ENCODE data around the gene TNFRSF21.
"Not testable (repeated sequence)": the region's sequence is repeated elsewhere in the genome, so short reads cannot be mapped to it uniquely, and the experiment has no call there.

TNFRSF21 gene

DNA sequence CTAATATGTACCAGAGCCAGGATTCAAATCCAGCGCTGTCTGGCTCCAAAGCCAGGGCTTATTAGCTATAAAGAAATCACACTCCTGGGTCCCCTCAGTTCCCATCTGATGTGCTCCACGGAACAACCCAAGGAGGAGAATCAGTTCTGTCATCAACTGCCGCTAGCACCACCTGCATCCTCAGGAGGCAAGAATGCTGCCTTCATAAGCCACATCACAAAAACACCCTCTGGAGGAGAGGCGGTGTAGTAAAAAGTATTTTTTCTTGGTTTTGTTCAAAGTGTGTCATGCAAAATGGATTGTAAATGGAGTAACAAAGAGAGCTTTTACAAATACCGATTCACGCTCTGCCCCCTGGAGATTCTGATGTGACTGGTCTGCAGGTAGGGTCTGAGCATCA, 57.1 kb downstream of the TNFRSF21 start:
- no peak for DNase-seq (ENCODE audit: low read depth in 2 of 2)

DNA sequence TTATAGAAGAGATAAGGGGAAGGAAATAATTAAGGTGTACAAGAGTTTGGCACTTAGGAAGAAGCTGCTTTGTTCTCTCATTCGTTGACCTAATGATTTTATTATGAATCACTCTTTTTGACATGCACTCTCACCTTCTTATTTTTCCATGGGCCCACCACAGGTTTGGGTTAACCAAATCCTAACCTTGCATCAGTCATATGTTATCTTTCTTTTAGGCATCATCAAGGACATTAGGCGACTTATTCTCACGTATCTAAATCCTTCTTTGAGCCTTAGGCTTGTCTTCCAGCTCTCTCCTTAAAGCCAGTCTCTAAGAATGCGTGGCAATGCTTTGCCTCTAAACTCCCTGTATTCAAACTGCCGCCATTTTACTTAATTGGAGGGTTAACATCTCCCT, 58.3 kb downstream of the TNFRSF21 start:
- no peak for DNase-seq (ENCODE audit: low read depth in 2 of 2)

DNA sequence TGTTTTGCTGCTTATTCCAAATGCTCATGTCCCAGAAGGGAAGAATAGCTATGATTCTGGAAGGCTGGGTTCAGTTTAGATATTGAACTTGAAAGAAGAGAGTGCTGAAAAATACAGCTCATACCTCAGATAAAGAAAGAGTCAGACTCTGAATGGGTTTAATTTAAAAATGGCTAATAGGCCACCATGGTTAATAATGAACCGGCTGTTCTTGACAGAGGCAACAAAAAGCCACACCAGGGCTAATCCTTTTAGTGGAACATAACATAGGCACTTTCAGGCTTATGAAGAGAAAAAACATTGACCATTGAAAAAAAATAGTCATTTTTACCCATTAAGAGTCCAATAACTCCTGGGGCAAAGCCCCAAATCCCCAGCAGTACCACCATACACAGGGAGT, 59.4 kb downstream of the TNFRSF21 start:
- DNase-seq (ENCODE audit: low read depth in 2 of 2) = no peak

DNA sequence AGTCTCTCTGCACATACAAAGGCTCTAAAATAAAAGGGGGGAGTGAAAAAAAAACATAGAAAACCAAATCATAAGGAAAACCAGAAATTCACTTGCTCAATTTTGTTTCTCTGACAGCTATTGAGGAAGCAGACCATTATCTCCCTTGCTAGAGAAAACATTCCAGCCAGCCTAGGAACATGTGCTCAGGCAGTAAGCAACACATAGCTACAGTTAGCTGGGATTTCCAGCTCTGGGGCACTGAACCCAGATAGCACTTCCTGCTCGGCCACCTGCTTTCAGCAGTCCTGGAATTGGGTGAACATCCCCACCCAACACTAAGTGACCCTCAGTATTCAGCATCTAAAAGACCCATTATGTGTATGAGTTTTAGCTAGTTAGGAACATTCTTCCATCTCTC, 61.3 kb downstream of the TNFRSF21 start:
- DNase-seq (ENCODE audit: low read depth in 2 of 2) = no peak

DNA sequence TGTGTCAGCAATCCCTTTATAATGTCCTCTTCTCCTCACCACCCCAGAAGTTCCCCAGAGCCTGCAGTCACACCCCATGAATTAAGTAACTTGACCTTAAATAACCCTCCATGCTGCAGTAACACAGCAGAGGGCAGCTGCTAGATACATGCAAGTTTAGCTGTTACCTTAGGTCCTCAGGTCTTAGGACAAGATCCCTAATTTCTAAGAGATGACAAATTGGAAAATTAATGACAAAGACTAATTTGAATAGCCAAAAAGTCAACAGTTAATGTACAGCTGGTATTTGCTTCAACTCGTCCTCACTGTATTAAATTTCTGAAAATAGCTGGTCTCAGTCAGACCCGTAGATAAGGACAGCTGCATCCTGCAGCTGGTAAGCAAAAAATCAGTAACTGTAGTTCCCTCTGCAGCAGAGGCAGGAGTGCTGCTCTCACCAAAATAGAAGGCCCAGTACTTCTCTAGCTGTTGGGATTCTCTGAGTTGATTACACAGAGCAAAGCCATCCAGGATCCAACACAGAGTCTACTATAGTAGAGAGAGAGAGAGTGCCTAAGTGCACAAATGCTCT, 62.4 kb downstream of the TNFRSF21 start:
- no peak for DNase-seq (ENCODE audit: low read depth in 2 of 2)

DNA sequence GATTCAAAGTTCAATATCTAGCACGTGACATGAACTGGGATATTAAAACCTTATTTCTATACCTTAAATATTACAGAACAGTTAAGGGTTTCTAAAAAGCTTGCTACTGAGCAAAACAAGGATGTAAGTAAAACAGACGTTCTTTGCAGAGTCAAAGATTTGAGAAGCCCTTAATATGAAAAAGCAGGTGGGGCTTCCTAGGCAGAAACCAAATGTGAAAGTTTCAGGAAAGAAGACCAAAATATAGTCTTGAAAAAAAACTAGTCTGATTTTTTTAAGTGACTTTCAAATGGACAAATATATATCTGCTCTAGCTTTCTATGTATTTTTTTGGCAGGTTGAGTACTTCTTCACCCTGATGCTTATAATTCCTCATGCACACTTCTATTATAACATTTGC, 63.2 kb downstream of the TNFRSF21 start:
- no peak for DNase-seq (ENCODE audit: low read depth in 2 of 2)

DNA sequence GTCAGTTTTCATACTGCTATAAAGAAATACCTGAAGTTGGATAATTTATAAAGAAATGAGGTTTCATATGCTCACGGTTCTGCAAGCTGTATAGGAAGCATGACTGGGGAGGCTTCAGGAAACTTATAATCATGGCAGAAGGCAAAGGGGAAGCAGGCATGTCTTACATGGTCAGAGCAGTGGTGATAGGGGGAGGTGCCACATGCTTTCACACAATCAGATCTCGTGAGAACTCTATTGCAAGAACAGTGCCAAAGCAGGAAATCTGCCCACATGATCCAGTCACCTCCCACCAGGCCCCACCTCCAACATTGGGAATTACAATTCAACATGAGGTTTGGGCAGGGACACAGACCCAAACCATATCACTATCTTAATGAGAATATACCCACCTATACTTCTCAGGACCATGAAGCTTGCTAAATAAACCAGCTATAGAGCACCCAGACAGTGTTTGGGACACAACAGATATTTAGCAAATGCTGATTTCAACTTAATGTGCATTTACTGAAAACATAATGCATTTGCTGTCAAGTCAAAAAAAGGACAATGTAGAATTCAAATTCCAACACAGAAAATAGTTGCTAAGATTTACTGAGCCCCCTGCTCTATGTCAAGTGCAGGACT, 63.8 kb downstream of the TNFRSF21 start:
- no peak for DNase-seq (ENCODE audit: low read depth in 2 of 2)

DNA sequence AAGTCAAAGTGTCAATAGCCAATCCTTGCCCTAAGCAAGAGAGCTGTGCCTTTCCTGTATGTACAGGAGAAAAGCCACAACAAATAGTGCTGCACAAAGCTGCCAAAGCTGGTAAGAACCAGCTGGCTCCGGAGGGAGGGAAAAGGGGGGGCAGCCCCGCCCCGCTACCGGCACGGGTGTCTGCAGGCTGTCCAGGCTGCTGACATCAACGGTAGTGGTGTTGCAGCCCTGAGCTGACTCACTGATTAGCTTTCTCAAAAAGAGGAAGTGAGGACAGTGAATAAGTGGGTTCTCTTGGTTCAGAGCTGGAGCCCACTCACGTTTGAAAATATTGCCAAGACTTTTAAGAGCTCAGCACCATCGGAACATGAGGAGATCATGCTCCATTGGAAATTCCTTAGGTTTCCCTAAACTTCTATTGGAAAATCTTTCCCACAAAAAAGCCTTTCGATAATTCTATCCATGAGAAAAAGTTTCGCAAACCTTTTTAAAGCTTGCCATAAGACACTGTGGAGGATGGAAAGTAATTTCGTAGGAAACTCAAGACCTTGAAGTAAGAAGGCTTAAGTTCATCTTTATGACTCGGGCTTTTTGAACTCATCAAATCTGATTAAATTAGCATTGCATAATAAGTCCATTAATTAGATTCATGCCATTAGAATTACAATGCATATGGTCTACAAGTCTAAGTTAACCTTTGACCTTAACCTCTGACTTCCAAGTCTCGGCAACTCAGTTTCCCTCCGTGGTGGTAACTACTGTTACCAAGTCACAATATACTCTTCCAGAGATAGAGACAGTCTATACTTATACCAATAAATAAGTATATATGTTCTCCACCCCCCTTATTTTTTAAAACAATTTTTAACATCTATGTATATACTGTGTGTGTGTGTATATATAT, 67.0 kb downstream of the TNFRSF21 start:
- peak; percentile 20 to 22 for DNase-seq (ENCODE audit: low read depth in 2 of 2)

DNA sequence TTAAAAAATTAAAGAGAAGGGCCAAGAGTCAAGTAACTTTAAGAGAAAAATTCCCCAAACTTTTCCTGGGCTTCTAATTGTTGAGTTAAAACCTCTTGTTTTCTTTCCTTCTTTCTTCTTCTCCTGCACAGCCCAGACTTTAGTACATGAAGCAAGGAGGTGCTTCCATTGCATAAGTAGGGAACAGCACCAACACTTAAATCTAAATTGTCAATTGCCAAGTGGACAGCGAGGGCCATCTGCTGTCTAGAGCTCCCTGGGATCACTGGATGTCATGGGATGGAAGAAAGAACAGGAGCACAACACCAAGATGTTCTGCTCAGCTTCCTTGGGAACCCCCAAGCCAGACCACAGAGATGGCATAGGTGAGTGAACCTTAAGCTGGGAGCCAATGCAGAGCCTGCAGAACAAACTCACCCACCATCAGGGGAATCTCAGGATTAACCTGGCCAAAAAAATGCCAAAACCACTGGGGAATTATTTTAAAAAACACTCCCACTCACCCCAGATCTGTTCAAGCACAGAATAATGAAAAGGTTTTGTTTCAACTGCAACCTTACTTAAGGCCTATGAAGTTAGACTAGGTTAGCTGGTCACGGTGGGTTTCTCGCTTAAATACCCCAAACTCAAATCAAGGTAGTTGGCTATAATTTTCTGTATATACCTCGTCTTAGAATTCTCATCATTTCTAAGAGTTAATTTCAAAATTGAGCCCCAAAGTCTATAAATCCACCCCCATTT, 67.8 kb downstream of the TNFRSF21 start:
- DNase-seq (ENCODE audit: low read depth in 2 of 2) = no peak

DNA sequence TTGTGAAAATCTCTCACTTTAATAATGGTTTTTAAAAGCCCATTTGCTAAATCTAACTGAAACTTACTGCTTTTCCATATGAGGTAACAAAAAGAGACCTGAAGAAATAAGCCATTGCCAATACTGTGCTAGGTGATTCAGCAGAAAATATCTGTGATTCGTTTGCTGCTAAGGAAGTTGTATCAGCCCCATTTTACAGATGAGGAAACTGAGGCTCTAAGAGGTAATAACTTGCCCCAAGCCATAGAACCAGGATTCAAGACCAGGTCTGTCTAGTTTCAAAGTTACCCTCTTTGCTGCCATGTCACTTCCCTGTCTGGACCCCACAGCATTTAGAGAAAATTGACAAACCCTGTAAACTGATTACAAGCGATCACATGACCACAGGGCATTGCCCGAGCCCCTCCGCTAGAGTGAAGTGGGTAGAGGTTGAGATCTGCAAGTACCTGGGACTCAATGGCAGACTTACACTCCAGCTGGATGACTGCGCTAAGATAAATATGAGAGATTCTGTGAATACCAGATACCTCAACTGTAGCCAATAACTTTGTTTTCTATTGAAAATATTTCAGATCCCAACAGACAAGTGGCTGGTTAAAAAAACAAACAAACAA, 69.3 kb downstream of the TNFRSF21 start:
- DNase-seq (ENCODE audit: low read depth in 2 of 2) = no peak

DNA sequence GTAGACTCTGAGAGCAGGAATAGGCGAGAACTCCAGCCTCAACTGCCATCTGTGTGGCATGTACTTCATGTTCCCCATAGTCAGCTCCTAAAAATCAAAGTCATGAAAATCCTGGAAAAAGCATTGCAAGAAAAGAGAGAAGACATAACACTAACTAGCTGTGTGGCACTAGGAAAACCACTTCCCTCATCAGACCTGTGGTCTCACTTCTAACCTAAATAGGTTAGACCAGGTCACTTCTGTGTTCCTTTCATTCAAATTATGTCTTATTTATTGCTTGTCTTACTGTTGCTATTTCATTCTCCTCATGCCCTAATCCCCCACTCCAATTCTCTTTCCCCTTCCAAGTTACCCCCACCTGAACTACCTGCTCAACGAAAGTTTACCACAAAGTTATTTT, 70.2 kb downstream of the TNFRSF21 start:
- DNase-seq (ENCODE audit: low read depth in 2 of 2) = no peak

DNA sequence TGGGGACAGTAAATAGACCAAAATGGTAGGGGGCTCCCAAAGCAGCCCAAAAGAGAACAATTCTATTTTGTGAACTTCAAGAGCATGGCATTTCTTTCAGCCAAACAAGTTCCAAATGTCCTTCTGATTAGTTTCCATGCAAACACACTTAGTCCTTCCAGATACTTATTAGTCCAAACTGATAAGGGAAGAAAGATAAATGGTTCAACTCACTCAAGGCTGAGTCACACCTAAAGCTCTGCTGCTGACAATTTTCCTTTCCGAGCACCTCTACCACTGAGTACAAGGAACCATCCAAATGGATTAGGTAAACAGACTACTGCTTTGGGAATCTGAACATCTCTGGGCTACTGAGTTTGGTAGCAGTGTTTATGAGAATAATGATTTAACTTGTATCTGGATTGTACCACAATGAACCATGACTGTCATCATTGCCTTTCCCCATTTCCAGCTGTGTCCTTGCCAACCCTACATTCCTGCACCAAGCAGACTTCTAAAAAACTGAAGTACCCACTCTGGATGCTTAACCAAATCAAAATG, 71.2 kb downstream of the TNFRSF21 start:
- DNase-seq (ENCODE audit: low read depth in 2 of 2) = no peak

DNA sequence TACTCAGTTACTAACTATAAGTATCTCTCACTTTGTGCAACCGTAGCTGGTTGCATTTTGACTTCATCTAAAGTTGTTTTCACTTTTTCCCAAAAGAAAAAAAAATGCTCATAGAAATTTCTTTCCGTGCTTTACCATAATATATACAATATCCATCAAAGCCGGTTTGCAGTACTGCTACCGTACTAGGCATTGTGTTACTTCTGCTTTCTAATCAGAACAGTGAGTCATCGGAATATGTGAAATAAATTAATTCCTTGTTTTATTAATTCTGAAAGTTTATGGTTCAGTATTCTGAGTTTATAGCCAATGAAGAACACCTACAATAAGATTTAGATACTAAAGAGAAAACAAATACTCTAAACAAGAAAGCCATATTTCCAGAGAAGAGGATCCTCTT, 72.5 kb downstream of the TNFRSF21 start:
- DNase-seq (ENCODE audit: low read depth in 2 of 2) = no peak

DNA sequence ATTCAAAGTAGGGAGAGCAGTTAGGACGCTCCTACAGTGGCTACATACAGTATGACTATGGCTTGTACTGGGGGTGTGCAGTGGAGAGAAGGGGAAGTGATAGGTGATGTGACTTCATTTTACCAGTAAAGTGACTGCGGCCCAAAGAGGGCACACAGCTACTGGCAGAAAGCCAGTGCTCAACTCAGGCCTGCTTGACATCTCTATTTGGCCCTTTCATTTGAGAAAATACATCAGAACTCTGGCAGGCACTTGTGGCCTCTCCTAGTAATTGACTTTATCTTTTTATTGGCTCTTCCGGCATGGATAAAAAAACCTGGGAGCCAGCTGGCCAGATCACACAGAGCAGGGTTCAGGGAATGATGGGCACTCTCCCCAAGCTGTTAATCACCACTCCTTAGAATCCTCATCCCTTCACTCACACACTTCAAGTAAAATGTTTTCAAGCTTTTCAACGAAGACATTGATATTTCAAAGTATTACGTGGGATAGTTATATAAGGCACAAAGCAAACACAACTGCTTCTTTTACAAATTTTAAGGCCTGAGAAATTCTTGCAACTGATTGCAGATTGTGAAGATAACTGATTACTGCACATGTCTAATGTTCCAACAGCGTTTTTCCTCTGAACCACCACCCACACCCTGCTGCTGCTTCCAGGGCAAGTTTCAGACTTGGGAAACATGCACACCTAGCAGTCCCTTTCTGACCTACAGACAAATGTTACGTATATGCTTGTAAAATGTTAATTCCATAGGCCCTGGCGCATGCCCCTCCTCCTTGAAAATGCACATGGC, 73.5 kb downstream of the TNFRSF21 start:
- DNase-seq (ENCODE audit: low read depth in 2 of 2) = no peak

DNA sequence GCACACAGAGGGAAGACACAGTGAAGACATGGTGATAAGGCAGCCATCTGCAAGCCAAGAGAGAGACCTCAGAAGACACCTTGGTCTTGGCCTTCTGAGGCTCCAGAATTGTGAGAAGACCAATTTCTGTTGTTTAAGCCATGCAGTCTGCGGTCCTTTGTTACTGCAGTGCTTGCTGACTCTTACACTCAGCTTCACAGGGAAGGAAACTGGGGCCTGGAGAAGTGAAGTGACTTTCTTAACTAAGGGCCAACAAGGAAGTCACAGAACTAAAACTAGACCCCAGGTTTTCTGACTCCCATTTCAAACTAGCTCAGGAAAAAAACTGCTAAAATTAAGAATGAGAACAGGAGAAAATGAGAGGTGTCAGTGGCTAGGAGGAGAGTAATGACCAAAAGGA, 74.3 kb downstream of the TNFRSF21 start:
- DNase-seq (ENCODE audit: low read depth in 2 of 2) = no peak

DNA sequence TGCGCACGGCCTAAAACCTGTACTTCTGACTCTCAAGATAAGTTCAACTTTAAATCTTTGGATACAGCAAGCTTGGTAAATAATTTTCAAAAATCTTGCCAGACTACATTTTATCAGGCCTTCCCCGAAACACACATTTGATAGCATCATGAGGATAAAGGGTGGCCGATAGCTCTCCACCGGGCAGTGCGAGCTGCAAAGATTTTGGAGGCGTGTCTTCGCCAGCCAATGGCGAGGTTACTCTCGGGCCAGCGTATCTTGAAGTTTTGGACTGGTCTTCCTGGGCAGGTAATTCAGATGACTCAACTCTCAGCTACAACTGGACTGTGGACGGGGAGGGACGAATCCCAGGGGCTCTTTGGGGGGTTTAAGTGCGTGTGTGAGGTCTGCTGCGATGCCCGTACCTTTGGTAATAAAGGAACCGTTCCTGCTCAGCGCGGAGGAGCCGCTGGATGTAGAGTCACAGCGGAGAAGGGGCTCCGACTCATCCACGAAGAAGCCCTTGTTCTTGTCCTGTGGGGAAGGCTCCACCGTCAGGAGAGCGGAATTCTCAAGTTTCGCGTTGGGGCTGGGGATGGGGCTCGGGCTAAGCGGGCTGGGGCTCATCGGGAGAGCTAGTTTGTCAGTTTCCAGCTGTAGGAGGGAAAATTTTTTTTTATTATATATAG, 75.3 kb downstream of the TNFRSF21 start:
- DNase-seq (ENCODE audit: low read depth in 2 of 2) = no peak

DNA sequence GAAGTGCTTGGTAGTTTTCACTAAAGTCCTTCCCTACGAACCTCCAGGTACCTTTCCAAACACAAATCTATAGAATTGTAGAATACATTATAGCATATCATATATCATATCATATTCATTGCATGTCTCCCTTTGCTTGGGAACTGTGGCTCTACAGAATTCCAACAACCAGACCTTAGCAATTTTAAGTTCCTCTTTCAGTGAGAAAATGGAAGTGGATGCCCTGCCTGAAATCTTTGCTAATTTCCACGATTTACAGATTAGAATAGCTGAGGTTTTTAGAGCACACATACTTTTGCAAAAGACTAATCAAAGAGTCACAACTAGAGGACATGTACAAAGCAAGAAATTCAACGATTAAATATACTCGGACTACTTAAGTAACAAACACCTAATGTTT, 78.6 kb downstream of the TNFRSF21 start:
- no peak for DNase-seq (ENCODE audit: low read depth in 2 of 2)

DNA sequence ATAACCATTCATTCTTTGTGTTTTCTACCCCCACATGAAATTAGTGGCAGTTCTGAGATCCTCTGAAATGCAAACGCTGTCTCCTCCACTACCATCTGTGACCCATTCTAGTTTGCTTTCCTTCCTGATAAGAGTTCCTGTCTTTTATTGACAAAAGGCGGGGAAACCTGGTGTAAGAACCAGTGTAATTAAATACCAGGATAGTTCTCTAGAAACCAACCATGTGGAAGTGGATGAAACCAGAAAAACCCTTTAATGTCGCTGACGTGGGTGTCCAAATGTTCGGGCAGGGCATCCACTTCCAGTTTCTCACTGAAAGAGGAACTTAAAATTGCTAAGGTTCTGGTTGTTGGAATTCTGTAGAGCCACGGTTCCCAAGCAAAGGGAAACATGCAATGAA, 79.1 kb downstream of the TNFRSF21 start:
- no peak for DNase-seq (ENCODE audit: low read depth in 2 of 2)

DNA sequence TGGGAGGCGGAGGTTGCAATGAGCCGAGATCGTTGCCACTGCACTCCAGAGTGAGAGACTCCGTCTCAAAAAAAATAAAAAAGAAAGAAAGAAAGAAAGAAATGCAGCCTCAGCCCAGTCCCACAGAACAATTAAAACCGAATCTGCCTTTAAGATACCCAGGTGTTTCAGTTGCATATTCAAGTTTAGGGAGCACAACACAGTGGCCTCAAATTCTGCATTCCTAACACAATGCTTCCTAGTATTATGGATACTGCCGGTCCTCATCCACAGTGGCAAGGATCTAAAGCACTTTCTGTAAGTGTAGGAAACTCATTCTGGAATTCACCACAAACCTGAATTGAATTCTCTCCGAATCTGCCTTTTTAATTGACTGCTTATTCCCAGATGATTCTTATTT, 80.5 kb downstream of the TNFRSF21 start:
- DNase-seq (ENCODE audit: low read depth in 2 of 2) = no peak

DNA sequence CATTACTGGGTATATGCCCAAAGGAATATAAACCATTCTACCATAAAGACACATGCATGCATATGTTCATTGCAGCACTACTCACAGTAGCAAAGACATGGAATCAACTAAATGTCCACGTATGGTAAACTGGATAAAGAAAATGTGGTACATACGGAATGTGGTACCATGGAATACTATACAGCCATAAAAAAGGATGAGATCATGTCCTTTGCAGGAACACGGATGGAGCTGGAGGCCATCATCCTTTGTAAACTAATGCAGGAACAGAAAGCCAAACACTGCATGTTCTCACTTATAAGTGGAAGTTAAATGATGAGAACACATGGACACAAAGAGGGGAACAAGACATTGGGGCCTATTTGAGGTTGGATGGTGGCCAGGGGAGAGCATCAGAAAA, 81.6 kb downstream of the TNFRSF21 start:
- not testable (repeated sequence) for DNase-seq (ENCODE audit: low read depth in 2 of 2)

All from stimulated activated CD8-positive, alpha-beta memory T cell treated with anti-CD3 and anti-CD28 coated beads, Interleukin-2, amount 100 ng/mL, for 48 hours (primary cell).